Measurements from ENCODE around the gene SLC41A2.
"Not testable (repeated sequence)": the region's sequence is repeated elsewhere in the genome, so short reads cannot be mapped to it uniquely, and the experiment has no call there.

SLC41A2 gene

GRCh38 chr12:104977688-104978087, 19.6 kb upstream of the SLC41A2 start:
- not testable (repeated sequence) for DNase-seq; H3K27me3 ChIP-seq (ENCODE audit: insufficient read depth, low read length, poor library complexity); H3K36me3 ChIP-seq (ENCODE audit: control insufficient read depth, insufficient read depth, low read length); H3K23ac ChIP-seq (ENCODE audit: low read length); H3K79me2 ChIP-seq (ENCODE audit: control insufficient read depth, insufficient read depth, low read length); H3K9ac ChIP-seq (ENCODE audit: low read length); H3K4ac ChIP-seq (ENCODE audit: low read depth, low read length); H2BK5ac ChIP-seq (ENCODE audit: low read length); H3K4me2 ChIP-seq (ENCODE audit: low read length); H3K79me1 ChIP-seq (ENCODE audit: low read length); H4K5ac ChIP-seq (ENCODE audit: low read length); H2BK15ac ChIP-seq (replicated peaks; ENCODE audit: low read depth); H3K18ac ChIP-seq (ENCODE audit: low read length); H3K56ac ChIP-seq (ENCODE audit: low read length); H4K8ac ChIP-seq (ENCODE audit: low read depth, low read length); H3K27ac ChIP-seq (ENCODE audit: low read depth, low read length); H2BK120ac ChIP-seq (ENCODE audit: low read depth, low read length); H3K4me1 ChIP-seq (ENCODE audit: control insufficient read depth, low read depth, low read length); H3K4me3 ChIP-seq (ENCODE audit: low read length); H2AK5ac ChIP-seq (ENCODE audit: low read length)
- WGBS (ENCODE audit: extremely low coverage, insufficient coverage, low lambda C conversion rate): no CpG with 5 or more reads among the region's 15 CpGs

- H3K9ac ChIP-seq (ENCODE audit: low read length): no peak overlapping the region
- no peak overlapping the region for H4K5ac ChIP-seq (ENCODE audit: low read length)
- H3K56ac ChIP-seq (ENCODE audit: low read length): no peak overlapping the region
- no peak overlapping the region for H3K4me3 ChIP-seq (ENCODE audit: low read length)
- no peak overlapping the region for H3K4ac ChIP-seq (ENCODE audit: low read depth, low read length)
- no peaks in the 10 kb centered on the region for H3K79me2 ChIP-seq (ENCODE audit: control insufficient read depth, insufficient read depth, low read length)
- no peak overlapping the region for H4K8ac ChIP-seq (ENCODE audit: low read depth, low read length)
- H3K27ac ChIP-seq (ENCODE audit: low read depth, low read length): no peak overlapping the region
- no peak overlapping the region for H2BK5ac ChIP-seq (ENCODE audit: low read length)
- no peak for DNase-seq
- H3K18ac ChIP-seq (ENCODE audit: low read length): no peak overlapping the region
- H3K79me1 ChIP-seq (ENCODE audit: low read length): no peaks in the 10 kb centered on the region
- H3K4me1 ChIP-seq (ENCODE audit: control insufficient read depth, low read depth, low read length): no peaks in the 10 kb centered on the region
- H3K36me3 ChIP-seq (ENCODE audit: control insufficient read depth, insufficient read depth, low read length): no peaks in the 10 kb centered on the region
- no peak overlapping the region for H2BK15ac ChIP-seq (replicated peaks; ENCODE audit: low read depth)
- H3K4me2 ChIP-seq (ENCODE audit: low read length): no peak overlapping the region
- H3K23ac ChIP-seq (ENCODE audit: low read length): no peak overlapping the region
- H3K27me3 ChIP-seq (ENCODE audit: insufficient read depth, low read length, poor library complexity): no peaks in the 10 kb centered on the region
- H2AK5ac ChIP-seq (ENCODE audit: low read length): no peak overlapping the region
- WGBS (ENCODE audit: extremely low coverage, insufficient coverage, low lambda C conversion rate): no CpG with 5 or more reads among the region's 8 CpGs
- no peak overlapping the region for H2BK120ac ChIP-seq (ENCODE audit: low read depth, low read length)
Measured at GRCh38 chr12:104976703-104977102, 18.6 kb upstream of the SLC41A2 start.

DNA sequence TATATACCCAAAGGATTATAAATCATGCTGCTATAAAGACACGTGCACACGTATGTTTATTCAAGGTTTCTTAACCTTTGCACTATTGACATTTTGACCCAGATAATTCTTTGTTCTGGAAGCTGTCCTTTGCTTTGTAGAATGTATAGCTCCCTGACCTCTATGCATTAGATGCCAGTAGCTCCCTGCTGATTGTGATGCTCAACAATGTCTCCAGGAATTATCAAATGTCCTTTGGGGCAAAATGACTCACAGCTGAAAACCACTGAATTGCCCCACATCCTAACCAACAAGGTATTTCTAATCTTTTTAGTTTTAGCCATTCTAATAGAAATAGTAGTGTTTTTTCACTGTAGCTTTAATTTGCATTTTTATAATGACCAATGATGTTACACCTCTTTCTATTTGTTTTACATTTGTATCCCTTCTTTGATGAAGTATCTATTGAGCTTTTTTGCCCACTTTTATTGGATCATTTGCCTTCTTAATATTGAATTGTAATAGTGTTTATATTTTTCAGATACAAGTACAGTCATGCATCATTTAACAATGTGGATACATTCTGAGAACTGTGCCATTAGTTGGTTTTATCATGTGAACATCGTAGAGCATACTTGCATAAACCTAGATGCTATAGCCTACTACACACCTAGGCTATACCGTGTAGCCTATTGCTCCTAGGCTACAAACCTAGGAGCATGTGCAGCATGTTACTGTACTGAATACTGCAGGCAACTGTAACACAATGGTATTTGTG, 17.7 kb upstream of the SLC41A2 start:
- no peak overlapping the region for H3K23ac ChIP-seq (ENCODE audit: low read length)
- H3K4me3 ChIP-seq (ENCODE audit: low read length): no peak overlapping the region
- no peak overlapping the region for H3K56ac ChIP-seq (ENCODE audit: low read length)
- H2AK5ac ChIP-seq (ENCODE audit: low read length): no peak overlapping the region
- H3K79me1 ChIP-seq (ENCODE audit: low read length): no peaks in the 10 kb centered on the region
- H3K27me3 ChIP-seq (ENCODE audit: insufficient read depth, low read length, poor library complexity): no peaks in the 10 kb centered on the region
- no peaks in the 10 kb centered on the region for H3K4me1 ChIP-seq (ENCODE audit: control insufficient read depth, low read depth, low read length)
- no peak overlapping the region for H3K9ac ChIP-seq (ENCODE audit: low read length)
- no peaks in the 10 kb centered on the region for H3K79me2 ChIP-seq (ENCODE audit: control insufficient read depth, insufficient read depth, low read length)
- DNase-seq: no peak
- H4K8ac ChIP-seq (ENCODE audit: low read depth, low read length): no peak overlapping the region
- H2BK15ac ChIP-seq (replicated peaks; ENCODE audit: low read depth): no peak overlapping the region
- no peak overlapping the region for H3K4me2 ChIP-seq (ENCODE audit: low read length)
- no peak overlapping the region for H4K5ac ChIP-seq (ENCODE audit: low read length)
- no CpG with 5 or more reads among the region's 4 CpGs for WGBS (ENCODE audit: extremely low coverage, insufficient coverage, low lambda C conversion rate)
- no peak overlapping the region for H3K27ac ChIP-seq (ENCODE audit: low read depth, low read length)
- H3K36me3 ChIP-seq (ENCODE audit: control insufficient read depth, insufficient read depth, low read length): no peaks in the 10 kb centered on the region
- H2BK120ac ChIP-seq (ENCODE audit: low read depth, low read length): no peak overlapping the region
- H3K18ac ChIP-seq (ENCODE audit: low read length): no peak overlapping the region
- H3K4ac ChIP-seq (ENCODE audit: low read depth, low read length): no peak overlapping the region
- H2BK5ac ChIP-seq (ENCODE audit: low read length): no peak overlapping the region

DNA sequence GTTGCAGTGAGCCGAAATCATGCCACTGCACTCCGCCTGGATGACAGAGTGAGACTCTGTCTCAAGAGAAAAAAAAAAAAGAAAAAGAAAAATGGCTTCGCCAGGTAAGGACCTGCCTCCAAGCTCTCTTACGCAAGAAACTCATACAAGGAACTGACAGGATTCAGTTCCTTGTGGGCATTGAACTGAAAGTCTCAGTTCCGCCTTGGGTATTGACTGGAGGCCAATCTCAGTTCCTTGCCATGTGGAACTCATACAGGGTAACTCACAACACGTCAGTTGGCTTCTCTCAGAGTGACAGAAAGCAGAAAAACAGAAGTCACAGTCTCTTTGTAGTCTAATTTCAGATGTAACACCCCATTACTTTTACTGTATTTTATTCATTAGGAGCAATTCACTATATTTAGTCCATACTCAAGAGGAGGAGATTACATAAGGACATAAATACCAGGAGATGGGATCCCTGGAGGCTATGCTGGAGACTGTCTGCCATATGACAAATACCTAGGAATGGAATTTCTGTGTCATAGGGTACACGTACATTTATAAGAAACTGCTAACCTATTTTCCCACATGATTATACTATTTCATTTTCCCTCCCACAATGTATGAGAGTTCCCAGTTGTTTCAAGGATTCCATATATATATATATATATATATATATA, 16.7 kb upstream of the SLC41A2 start:
- no peak for DNase-seq
- Histone ChIP-seq H3K4me1 (ENCODE audit: control insufficient read depth, low read depth, low read length) (no peaks in the 10 kb centered on the region), H3K27me3 (ENCODE audit: insufficient read depth, low read length, poor library complexity) (no peaks in the 10 kb centered on the region), H3K4me2 (ENCODE audit: low read length) (no peak overlapping the region), H3K9ac (ENCODE audit: low read length) (no peak overlapping the region), H4K8ac (ENCODE audit: low read depth, low read length) (no peak overlapping the region), H3K23ac (ENCODE audit: low read length) (no peak overlapping the region), H3K79me2 (ENCODE audit: control insufficient read depth, insufficient read depth, low read length) (no peaks in the 10 kb centered on the region), H3K4ac (ENCODE audit: low read depth, low read length) (no peak overlapping the region), H3K4me3 (ENCODE audit: low read length) (no peak overlapping the region), H3K56ac (ENCODE audit: low read length) (no peak overlapping the region), H2BK5ac (ENCODE audit: low read length) (no peak overlapping the region), H4K5ac (ENCODE audit: low read length) (no peak overlapping the region), H3K36me3 (ENCODE audit: control insufficient read depth, insufficient read depth, low read length) (no peaks in the 10 kb centered on the region), H3K18ac (ENCODE audit: low read length) (no peak overlapping the region), H3K27ac (ENCODE audit: low read depth, low read length) (no peak overlapping the region), H2BK120ac (ENCODE audit: low read depth, low read length) (no peak overlapping the region), H2BK15ac (replicated peaks; ENCODE audit: low read depth) (no peak overlapping the region), H2AK5ac (ENCODE audit: low read length) (no peak overlapping the region), H3K79me1 (ENCODE audit: low read length) (no peaks in the 10 kb centered on the region)
- no CpG with 5 or more reads among the region's 7 CpGs for WGBS (ENCODE audit: extremely low coverage, insufficient coverage, low lambda C conversion rate)

- H2BK120ac ChIP-seq (ENCODE audit: low read depth, low read length): no peak overlapping the region
- no peak overlapping the region for H3K4me2 ChIP-seq (ENCODE audit: low read length)
- no peak overlapping the region for H3K9ac ChIP-seq (ENCODE audit: low read length)
- no peaks in the 10 kb centered on the region for H3K4me1 ChIP-seq (ENCODE audit: control insufficient read depth, low read depth, low read length)
- no peak overlapping the region for H3K27ac ChIP-seq (ENCODE audit: low read depth, low read length)
- no peak overlapping the region for H3K4ac ChIP-seq (ENCODE audit: low read depth, low read length)
- DNase-seq: no peak
- H3K79me2 ChIP-seq (ENCODE audit: control insufficient read depth, insufficient read depth, low read length): no peaks in the 10 kb centered on the region
- no peaks in the 10 kb centered on the region for H3K79me1 ChIP-seq (ENCODE audit: low read length)
- H3K56ac ChIP-seq (ENCODE audit: low read length): no peak overlapping the region
- no peak overlapping the region for H2BK15ac ChIP-seq (replicated peaks; ENCODE audit: low read depth)
- no peak overlapping the region for H3K23ac ChIP-seq (ENCODE audit: low read length)
- H3K18ac ChIP-seq (ENCODE audit: low read length): no peak overlapping the region
- no peak overlapping the region for H2AK5ac ChIP-seq (ENCODE audit: low read length)
- H4K8ac ChIP-seq (ENCODE audit: low read depth, low read length): no peak overlapping the region
- no peak overlapping the region for H4K5ac ChIP-seq (ENCODE audit: low read length)
- no CpG with 5 or more reads among the region's 5 CpGs for WGBS (ENCODE audit: extremely low coverage, insufficient coverage, low lambda C conversion rate)
- no peaks in the 10 kb centered on the region for H3K27me3 ChIP-seq (ENCODE audit: insufficient read depth, low read length, poor library complexity)
- H2BK5ac ChIP-seq (ENCODE audit: low read length): no peak overlapping the region
- no peak overlapping the region for H3K4me3 ChIP-seq (ENCODE audit: low read length)
- no peaks in the 10 kb centered on the region for H3K36me3 ChIP-seq (ENCODE audit: control insufficient read depth, insufficient read depth, low read length)
Measured at GRCh38 chr12:104973250-104973649, 15.2 kb upstream of the SLC41A2 start.

Measured in mesendoderm (in vitro differentiated cells).